Esophagus muscularis mucosa (tissue), 4 donors: ENCODE measurements around the gene SPEM2.

Experiments used
- CTCF ChIP-seq, 3 experiments: fragments of 200-600 bp in 2 of 3; fragments of 450-650 bp in 1 of 3; sonication (generic) in 2 of 3; IDR thresholded peaks; one replicate each; pipeline ENCODE4 v1.5.1; 2017 to 2019; ENCODE audit warnings: antibody characterized with exemption in 3 of 3, mild to moderate bottlenecking in 2 of 3, moderate library complexity in 1 of 3
- EP300 ChIP-seq: sonication (generic); formaldehyde crosslinking; IDR thresholded peaks from one replicate; pipeline ENCODE4 v1.6.1; 2017; ENCODE audit warnings: antibody characterized with exemption
- POLR2A ChIP-seq: fragments of 450-650 bp; IDR thresholded peaks from one replicate; pipeline ENCODE4 v1.6.1; 2017; ENCODE audit warnings: antibody characterized with exemption, moderate library complexity, mild to moderate bottlenecking, low read depth
- POLR2AphosphoS5 ChIP-seq, 2 donors: sonication (generic); formaldehyde crosslinking; IDR thresholded peaks; one replicate each; pipeline ENCODE4 v1.6.1; 2017; ENCODE audit warnings: antibody characterized with exemption in 2 of 2

GRCh38 chr17:7466318-7466638 lies 40.9 kb downstream of the SPEM2 start:
- TF ChIP-seq POLR2A: no peak
- no peak for TF ChIP-seq CTCF (IDR thresholded peaks at IDR 0.05)
- TF ChIP-seq EP300: no peak
- no peak for TF ChIP-seq POLR2AphosphoS5 (IDR thresholded peaks at IDR 0.05)
